DOHH2 (cell line): Measurements from ENCODE around the gene FEV.
A peak's percentile ranks its signal among the peaks of the same experiment; 100 is the strongest.

Experiments used
- H3F3A ChIP-seq: fragments of 200-600 bp; sonication (generic), shearing (Covaris generic); 2 replicates; pipeline ENCODE4 v1.6.0; 2016; ENCODE audit warnings: antibody characterized with exemption, mild to moderate bottlenecking; ENCODE audit not compliant: control insufficient read depth, insufficient read depth
- H3K27ac ChIP-seq: fragments of 200-600 bp; sonication (generic); 2 replicates; pipeline ENCODE4 v1.5.1; 2014; ENCODE audit warnings: low read depth, mild to moderate bottlenecking, low read length, moderate library complexity
- H3K27me3 ChIP-seq: fragments of 200-600 bp; sonication (generic); 2 replicates; pipeline ENCODE4 v1.6.1; 2014; ENCODE audit warnings: mild to moderate bottlenecking, low read length, mixed read lengths; ENCODE audit not compliant: control insufficient read depth
- H3K36me3 ChIP-seq: fragments of 200-600 bp; sonication (generic); 2 replicates; pipeline ENCODE4 v1.6.1; 2014; ENCODE audit warnings: mild to moderate bottlenecking, low read length, moderate library complexity, mixed read lengths; ENCODE audit not compliant: control insufficient read depth
- H3K4me1 ChIP-seq: fragments of 200-600 bp; sonication (generic); 2 replicates; pipeline ENCODE4 v1.6.1; 2014; ENCODE audit warnings: mild to moderate bottlenecking, low read length, mixed read lengths; ENCODE audit not compliant: control insufficient read depth
- H3K4me2 ChIP-seq: fragments of 200-600 bp; sonication (generic); 2 replicates; pipeline ENCODE4 v1.6.0; 2014; ENCODE audit warnings: mild to moderate bottlenecking, low read length, moderate library complexity
- H3K4me3 ChIP-seq: fragments of 200-600 bp; sonication (generic); 2 replicates; pipeline ENCODE4 v1.5.1; 2014; ENCODE audit warnings: mild to moderate bottlenecking, low read length, mixed read lengths
- H3K79me2 ChIP-seq: fragments of 200-600 bp; sonication (generic); 2 replicates; pipeline ENCODE4 v1.6.1; 2014; ENCODE audit warnings: mild to moderate bottlenecking, low read length, mixed read lengths; ENCODE audit not compliant: control insufficient read depth
- H3K9me2 ChIP-seq: fragments of 200-600 bp; sonication (generic); replicated peaks from 2 replicates; pipeline ENCODE4 v1.6.1; 2014; ENCODE audit warnings: mild to moderate bottlenecking, low read length, mixed read lengths; ENCODE audit not compliant: control insufficient read depth
- H3K9me3 ChIP-seq: fragments of 200-600 bp; sonication (generic); 2 replicates; pipeline ENCODE4 v1.6.1; 2014; ENCODE audit warnings: antibody characterized with exemption, low read length, mixed read lengths; ENCODE audit not compliant: control insufficient read depth, insufficient read depth
- H4K20me1 ChIP-seq: fragments of 200-600 bp; sonication (generic); 2 replicates; pipeline ENCODE4 v1.6.0; 2014; ENCODE audit warnings: low read depth, mild to moderate bottlenecking, antibody characterized with exemption, low read length, moderate library complexity; ENCODE audit not compliant: control insufficient read depth, insufficient read depth
- CTCF ChIP-seq: fragments of 200-600 bp; sonication (generic); IDR thresholded peaks from one replicate; pipeline ENCODE4 v1.5.1; 2014; ENCODE audit warnings: antibody characterized with exemption, mild to moderate bottlenecking, low read depth, low read length; ENCODE audit not compliant: poor library complexity, severe bottlenecking
- EZH2phosphoT487 ChIP-seq: fragments of 200-600 bp; sonication (generic); IDR thresholded peaks from 2 replicates; pipeline ENCODE4 v1.6.1; 2017; ENCODE audit warnings: borderline replicate concordance, mild to moderate bottlenecking, antibody characterized with exemption, low read length, moderate library complexity, mixed read lengths

FEV gene

GRCh38 chr2:218982586-218983262 is 2.3 kb downstream of the FEV start:
- Histone ChIP-seq H3F3A (no peaks in the 10 kb centered on the region), H3K36me3 (no peaks in the 10 kb centered on the region), H3K4me3 (no peak overlapping the region), H4K20me1 (no peaks in the 10 kb centered on the region), H3K79me2 (no peaks in the 10 kb centered on the region), H3K9me3 (no peaks in the 10 kb centered on the region), H3K4me1 (peaks cover 22% of the 10 kb centered on the region), H3K27ac (no peak overlapping the region), H3K27me3 (peaks cover 67% of the 10 kb centered on the region), H3K9me2 (no peaks in the 10 kb centered on the region), H3K4me2 (no peak overlapping the region)
- TF ChIP-seq EZH2phosphoT487 = no peak
- no peak for TF ChIP-seq CTCF

GRCh38 chr2:218981881-218982585 is 3.0 kb downstream of the FEV start:
- Histone ChIP-seq H4K20me1 (no peaks in the 10 kb centered on the region), H3K9me2 (no peaks in the 10 kb centered on the region), H3F3A (no peaks in the 10 kb centered on the region), H3K4me2 (peak overlapping the region; percentile 71), H3K4me1 (peaks cover 22% of the 10 kb centered on the region), H3K4me3 (peak overlapping the region; percentile 24; the same call in 1 of the 2 replicates), H3K9me3 (no peaks in the 10 kb centered on the region), H3K79me2 (no peaks in the 10 kb centered on the region), H3K27me3 (peaks cover 61% of the 10 kb centered on the region), H3K27ac (no peak overlapping the region), H3K36me3 (no peaks in the 10 kb centered on the region)
- TF ChIP-seq EZH2phosphoT487 = peak; percentile 95; the same call in 1 of the 2 replicates
- TF ChIP-seq CTCF = no peak

DNA sequence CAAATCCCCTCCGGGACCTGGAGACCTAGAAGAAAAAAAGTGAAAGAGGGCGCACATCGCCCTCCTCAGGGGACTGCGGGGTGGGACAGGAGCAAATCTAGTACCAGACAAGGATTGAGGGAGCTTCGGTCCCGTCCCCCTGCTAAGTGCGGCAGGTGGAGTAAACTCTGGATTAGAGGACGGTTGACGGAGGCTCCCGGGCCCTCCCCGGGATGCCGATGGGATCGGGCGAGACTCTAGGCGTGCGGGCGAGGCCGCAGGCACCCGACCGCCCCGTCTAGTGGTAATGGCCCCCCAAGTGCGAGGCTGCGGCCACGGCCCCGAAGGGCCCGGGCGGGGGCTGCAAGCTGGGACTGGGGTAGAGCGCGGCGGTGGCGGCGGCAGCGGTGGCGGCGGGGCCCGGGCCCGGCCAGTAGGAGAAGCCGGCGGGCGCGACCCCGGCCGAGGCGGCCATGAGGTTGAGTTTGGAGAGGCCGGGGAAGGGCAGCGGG is 3.5 kb downstream of the FEV start:
- Histone ChIP-seq H3K4me2 (peak overlapping the region; percentile 71), H3K4me3 (peak overlapping the region; percentile 63), H3K36me3 (no peaks in the 10 kb centered on the region), H3K79me2 (no peaks in the 10 kb centered on the region), H3K9me3 (no peaks in the 10 kb centered on the region), H3K9me2 (no peaks in the 10 kb centered on the region), H3K27me3 (peaks cover 59% of the 10 kb centered on the region), H3K4me1 (peaks cover 22% of the 10 kb centered on the region), H3F3A (no peaks in the 10 kb centered on the region), H3K27ac (no peak overlapping the region), H4K20me1 (no peaks in the 10 kb centered on the region)
- peak; percentile 50 for TF ChIP-seq CTCF
- TF ChIP-seq EZH2phosphoT487 = no peak
